GM12878 (cell line): Measurements from ENCODE around the gene MILR1. TPM values are rescaled to one million over a fixed set of nuclear protein-coding genes. Genes with fewer than 3 reads are reported as not detected.

Source experiments
- ASH2L ChIP-seq: fragments of 300-600, 200-600 bp; sonication (generic); IDR thresholded peaks from 2 replicates; pipeline ENCODE4 v1.6.1; 2017; ENCODE audit warnings: low read depth, mild to moderate bottlenecking, borderline replicate concordance
- BMI1 ChIP-seq: fragments of 450-650 bp; IDR thresholded peaks from 2 replicates; pipeline ENCODE4 v1.6.1; 2016; ENCODE audit warnings: mild to moderate bottlenecking, moderate library complexity, borderline replicate concordance
- CEBPZ ChIP-seq: fragments of 150-350 bp; IDR thresholded peaks from 2 replicates; pipeline ENCODE4 v1.6.1; 2016; ENCODE audit warnings: low read depth, low read length
- CHD4 ChIP-seq: fragments of 200-600 bp; sonication (generic); IDR thresholded peaks from 2 replicates; pipeline ENCODE4 v1.6.1; 2016; ENCODE audit warnings: mild to moderate bottlenecking
- EGR1 ChIP-seq, 2 experiments: IDR thresholded peaks; 1 replicate in 1 of 2; 2 replicates in 1 of 2; pipeline ENCODE4 v1.6.1; 2011 to 2012; ENCODE audit warnings: low read depth in 2 of 2, low read length in 2 of 2, borderline replicate concordance in 1 of 2, mild to moderate bottlenecking in 1 of 2, moderate library complexity in 1 of 2
- IKZF1 ChIP-seq: fragments of 450-650 bp; conservative IDR thresholded peaks from 2 replicates; pipeline ENCODE4 v1.6.1; 2017; ENCODE audit warnings: antibody characterized with exemption, mild to moderate bottlenecking
- JUNB ChIP-seq: IDR thresholded peaks from 2 replicates; pipeline ENCODE4 v1.6.1; 2016; ENCODE audit warnings: antibody characterized with exemption, mild to moderate bottlenecking
- KLF5 ChIP-seq: fragments of 450-650 bp; IDR thresholded peaks from 2 replicates; pipeline ENCODE4 v1.6.1; 2014; ENCODE audit warnings: mild to moderate bottlenecking; ENCODE audit not compliant: partially characterized antibody
- POLR2AphosphoS5 ChIP-seq: IDR thresholded peaks from 2 replicates; pipeline ENCODE4 v1.6.1; 2011; ENCODE audit warnings: mild to moderate bottlenecking, low read length, inconsistent platforms
- RB1 ChIP-seq: fragments of 450-650 bp; formaldehyde crosslinking; IDR thresholded peaks from 2 replicates; pipeline ENCODE4 v1.6.1; 2017; ENCODE audit warnings: mild to moderate bottlenecking, borderline replicate concordance
- STAT1 ChIP-seq: fragments of 450-650 bp; conservative IDR thresholded peaks from 2 replicates; pipeline ENCODE4 v1.6.1; 2014; ENCODE audit warnings: antibody characterized with exemption, mild to moderate bottlenecking
- SUPT20H ChIP-seq: IDR thresholded peaks from 2 replicates; pipeline ENCODE4 v1.6.1; 2011; ENCODE audit warnings: low read depth, mild to moderate bottlenecking, low read length, moderate library complexity, borderline replicate concordance; ENCODE audit not compliant: control insufficient read depth
- TAF1 ChIP-seq: IDR thresholded peaks from 2 replicates; pipeline ENCODE4 v1.6.1; 2011; ENCODE audit warnings: mild to moderate bottlenecking, low read depth, low read length, borderline replicate concordance
- TCF12 ChIP-seq: IDR thresholded peaks from 2 replicates; pipeline ENCODE4 v1.6.1; 2011; ENCODE audit warnings: low read depth, mild to moderate bottlenecking, low read length
- YY1 ChIP-seq: IDR thresholded peaks from 2 replicates; pipeline ENCODE4 v1.6.1; 2011; ENCODE audit warnings: low read depth, mild to moderate bottlenecking, low read length
- ZBTB33 ChIP-seq: fragments of 450-650 bp; IDR thresholded peaks from 2 replicates; pipeline ENCODE4 v1.6.1; 2017; ENCODE audit warnings: mild to moderate bottlenecking
- ZNF592 ChIP-seq: fragments of 450-650 bp; IDR thresholded peaks from 2 replicates; pipeline ENCODE4 v1.6.1; 2017; ENCODE audit warnings: mild to moderate bottlenecking, moderate library complexity
- polyA plus RNA-seq, 11 experiments: library from polyadenylated mRNA; depleted of rRNA in 4 of 11; unstranded in 6 of 11; stranded (reverse) in 5 of 11; fragments of >200 nt; fragmentation: Nextera tagmentation in 4 of 11; fragmentation: Illumina TruSeq in 1 of 11; extraction: Ambion mirVana in 4 of 11; extraction: Trizol in 1 of 11; gene quantifications; 1 replicate in 1 of 11; 2 replicates in 10 of 11; pipeline versions ENCODE4 v1.2.1 to v1.2.3, GENCODE V29; 2011 to 2016; ENCODE audit warnings: inconsistent platforms in 2 of 11, missing spikeins in 2 of 11, low read depth in 1 of 11
- total RNA-seq, 4 experiments: library from RNA; depleted of rRNA in 3 of 4; stranded (reverse); fragments of >200 nt in 3 of 4; fragmentation: Illumina TruSeq in 1 of 4; extraction: Trizol in 1 of 4; gene quantifications; 2 replicates each; pipeline versions ENCODE4 v1.2.1 to v1.2.3, GENCODE V29; 2013 to 2021
- TF ChIP-seq, protein P1 (sequence below): IDR thresholded peaks from 2 replicates; pipeline ENCODE4 v1.6.1; 2012; ENCODE audit warnings: low read depth, low read length, improper control_type of control experiment
- TF ChIP-seq, protein P2 (sequence below): fragments of 450-650 bp; conservative IDR thresholded peaks from 2 replicates; pipeline ENCODE4 v1.6.1; 2017; ENCODE audit warnings: mild to moderate bottlenecking, moderate library complexity

The MILR1 gene
- total and polyA plus RNA-seq, 10 of the 15 experiments (the other 5 are each of a cell fraction or from before 2014, with no cell fraction given) = 2.0 to 47.2 (median 17.2) TPM

DNA sequence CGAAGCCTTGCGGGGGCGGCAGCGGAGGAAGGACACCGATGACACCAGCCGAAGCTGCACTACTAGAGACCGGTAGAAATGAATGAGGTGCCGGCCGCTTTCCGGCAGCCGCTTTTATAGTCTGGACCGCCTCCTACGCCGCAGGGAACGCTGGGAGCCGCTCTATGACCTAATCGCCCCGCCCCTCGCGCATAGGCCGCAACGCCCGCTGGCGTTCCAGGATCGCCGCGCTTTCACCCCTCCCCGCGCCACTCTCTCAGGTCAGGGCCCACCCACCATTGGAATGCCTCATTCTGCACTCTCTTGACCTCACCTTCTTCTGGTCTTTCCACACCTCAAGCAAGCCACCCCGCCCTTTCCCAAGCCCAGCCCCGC is 57.3 kb downstream of the MILR1 start, which contains the start of gene DDX5 (continued):
- no peak for TF ChIP-seq CHD4
- peak; percentile 86 for TF ChIP-seq YY1
- TF ChIP-seq, protein P1, sequence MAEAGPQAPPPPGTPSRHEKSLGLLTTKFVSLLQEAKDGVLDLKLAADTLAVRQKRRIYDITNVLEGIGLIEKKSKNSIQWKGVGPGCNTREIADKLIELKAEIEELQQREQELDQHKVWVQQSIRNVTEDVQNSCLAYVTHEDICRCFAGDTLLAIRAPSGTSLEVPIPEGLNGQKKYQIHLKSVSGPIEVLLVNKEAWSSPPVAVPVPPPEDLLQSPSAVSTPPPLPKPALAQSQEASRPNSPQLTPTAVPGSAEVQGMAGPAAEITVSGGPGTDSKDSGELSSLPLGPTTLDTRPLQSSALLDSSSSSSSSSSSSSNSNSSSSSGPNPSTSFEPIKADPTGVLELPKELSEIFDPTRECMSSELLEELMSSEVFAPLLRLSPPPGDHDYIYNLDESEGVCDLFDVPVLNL = no peak
- no peak for TF ChIP-seq SUPT20H
- TF ChIP-seq JUNB = no peak; the same call in 1 of the 2 replicates
- TF ChIP-seq CEBPZ = no peak
- peak; percentile 100 for TF ChIP-seq TAF1
- no peak for TF ChIP-seq RB1
- TF ChIP-seq POLR2AphosphoS5 = peak; percentile 99
- TF ChIP-seq STAT1 = 0 out of 2 replicates have a peak, but pooled peaks have one; percentile 40
- peak; percentile 72 for TF ChIP-seq KLF5
- TF ChIP-seq ZNF592 = no peak
- TF ChIP-seq IKZF1 = no peak
- peak; percentile 89; the same call in 1 of the 2 replicates for TF ChIP-seq TCF12
- peak; percentile 61 to 99 for TF ChIP-seq EGR1 (IDR thresholded peaks at IDR 0.05; ENCODE audit: borderline replicate concordance in 1 of 2, low read depth in 2 of 2, low read length in 2 of 2)
- TF ChIP-seq ZBTB33 = no peak
- no peak for TF ChIP-seq BMI1
- TF ChIP-seq ASH2L = no peak
- TF ChIP-seq, protein P2, sequence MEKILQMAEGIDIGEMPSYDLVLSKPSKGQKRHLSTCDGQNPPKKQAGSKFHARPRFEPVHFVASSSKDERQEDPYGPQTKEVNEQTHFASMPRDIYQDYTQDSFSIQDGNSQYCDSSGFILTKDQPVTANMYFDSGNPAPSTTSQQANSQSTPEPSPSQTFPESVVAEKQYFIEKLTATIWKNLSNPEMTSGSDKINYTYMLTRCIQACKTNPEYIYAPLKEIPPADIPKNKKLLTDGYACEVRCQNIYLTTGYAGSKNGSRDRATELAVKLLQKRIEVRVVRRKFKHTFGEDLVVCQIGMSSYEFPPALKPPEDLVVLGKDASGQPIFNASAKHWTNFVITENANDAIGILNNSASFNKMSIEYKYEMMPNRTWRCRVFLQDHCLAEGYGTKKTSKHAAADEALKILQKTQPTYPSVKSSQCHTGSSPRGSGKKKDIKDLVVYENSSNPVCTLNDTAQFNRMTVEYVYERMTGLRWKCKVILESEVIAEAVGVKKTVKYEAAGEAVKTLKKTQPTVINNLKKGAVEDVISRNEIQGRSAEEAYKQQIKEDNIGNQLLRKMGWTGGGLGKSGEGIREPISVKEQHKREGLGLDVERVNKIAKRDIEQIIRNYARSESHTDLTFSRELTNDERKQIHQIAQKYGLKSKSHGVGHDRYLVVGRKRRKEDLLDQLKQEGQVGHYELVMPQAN = peak; percentile 82
